HFF-Myc (cell line): ENCODE results near the gene ALDH16A1.

Experiments used
- DNase-seq: peaks from one replicate; pipeline ENCODE4 v3.0.0-alpha.2; 2011; ENCODE audit warnings: low read depth; ENCODE audit errors: extremely low read depth
- H3K4me3 ChIP-seq: replicated peaks from 2 replicates; pipeline ENCODE4 v1.5.1; 2011; ENCODE audit warnings: low read depth, mild to moderate bottlenecking, control low read depth, low read length
- TF ChIP-seq, protein P1 (sequence below): IDR thresholded peaks from 2 replicates; pipeline ENCODE4 v1.5.1; 2012; ENCODE audit warnings: mild to moderate bottlenecking, low read depth, low read length, control low read depth; ENCODE audit errors: missing control alignments

Gene ALDH16A1

DNA sequence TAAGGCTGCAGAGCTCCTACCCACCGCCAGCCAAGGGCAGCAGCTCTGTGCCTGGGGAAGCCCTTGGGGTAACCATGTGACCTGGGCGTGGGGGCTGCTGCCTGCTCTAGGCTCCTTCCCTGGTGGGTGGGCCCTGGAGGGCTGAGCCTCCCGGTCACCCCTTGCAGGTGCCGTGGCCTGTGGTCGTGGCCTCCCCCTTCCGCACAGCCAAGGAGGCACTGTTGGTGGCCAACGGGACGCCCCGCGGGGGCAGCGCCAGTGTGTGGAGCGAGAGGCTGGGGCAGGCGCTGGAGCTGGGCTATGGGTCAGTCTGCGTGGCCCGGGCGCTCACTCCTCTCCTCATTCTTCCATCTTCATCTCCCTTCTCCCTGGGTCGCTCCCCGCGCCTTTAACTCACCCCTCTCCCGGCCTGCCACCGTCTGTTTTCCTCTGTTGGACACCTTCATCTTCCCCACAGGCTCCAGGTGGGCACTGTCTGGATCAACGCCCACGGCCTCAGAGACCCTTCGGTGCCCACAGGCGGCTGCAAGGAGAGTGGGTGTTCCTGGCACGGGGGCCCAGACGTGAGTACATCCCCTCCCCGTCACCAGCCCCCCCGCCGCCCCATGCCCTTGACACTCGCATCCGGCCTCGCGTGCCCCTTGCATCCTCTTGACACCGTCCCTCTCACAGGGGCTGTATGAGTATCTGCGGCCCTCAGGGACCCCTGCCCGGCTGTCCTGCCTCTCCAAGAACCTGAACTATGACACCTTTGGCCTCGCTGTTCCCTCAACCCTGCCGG is 11.1 kb downstream of the ALDH16A1 start:
- TF ChIP-seq, protein P1, sequence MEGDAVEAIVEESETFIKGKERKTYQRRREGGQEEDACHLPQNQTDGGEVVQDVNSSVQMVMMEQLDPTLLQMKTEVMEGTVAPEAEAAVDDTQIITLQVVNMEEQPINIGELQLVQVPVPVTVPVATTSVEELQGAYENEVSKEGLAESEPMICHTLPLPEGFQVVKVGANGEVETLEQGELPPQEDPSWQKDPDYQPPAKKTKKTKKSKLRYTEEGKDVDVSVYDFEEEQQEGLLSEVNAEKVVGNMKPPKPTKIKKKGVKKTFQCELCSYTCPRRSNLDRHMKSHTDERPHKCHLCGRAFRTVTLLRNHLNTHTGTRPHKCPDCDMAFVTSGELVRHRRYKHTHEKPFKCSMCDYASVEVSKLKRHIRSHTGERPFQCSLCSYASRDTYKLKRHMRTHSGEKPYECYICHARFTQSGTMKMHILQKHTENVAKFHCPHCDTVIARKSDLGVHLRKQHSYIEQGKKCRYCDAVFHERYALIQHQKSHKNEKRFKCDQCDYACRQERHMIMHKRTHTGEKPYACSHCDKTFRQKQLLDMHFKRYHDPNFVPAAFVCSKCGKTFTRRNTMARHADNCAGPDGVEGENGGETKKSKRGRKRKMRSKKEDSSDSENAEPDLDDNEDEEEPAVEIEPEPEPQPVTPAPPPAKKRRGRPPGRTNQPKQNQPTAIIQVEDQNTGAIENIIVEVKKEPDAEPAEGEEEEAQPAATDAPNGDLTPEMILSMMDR = no peak
- DNase-seq = no peak
- H3K4me3 ChIP-seq = no peak overlapping the region

GRCh38 chr19:49465371-49465770 is 12.3 kb downstream of the ALDH16A1 start:
- no peak overlapping the region for H3K4me3 ChIP-seq
- TF ChIP-seq, protein P1 = no peak
- no peak for DNase-seq

DNA sequence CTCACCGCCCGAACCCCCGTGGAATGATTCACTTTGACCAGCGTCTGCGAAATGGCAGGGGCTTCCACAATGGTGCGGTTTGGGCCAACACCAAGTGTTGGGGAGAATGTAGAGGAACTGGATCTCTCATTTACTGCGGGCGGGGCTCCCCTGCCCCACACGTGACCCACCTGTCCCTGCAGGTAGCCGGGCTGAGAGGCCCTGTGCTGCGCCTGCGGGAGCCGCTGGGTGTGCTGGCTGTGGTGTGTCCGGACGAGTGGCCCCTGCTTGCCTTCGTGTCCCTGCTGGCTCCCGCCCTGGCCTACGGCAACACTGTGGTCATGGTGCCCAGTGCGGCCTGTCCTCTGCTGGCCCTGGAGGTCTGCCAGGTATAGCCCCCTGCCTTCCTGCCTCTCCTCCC is 15.2 kb downstream of the ALDH16A1 start:
- no peak for DNase-seq
- TF ChIP-seq, protein P1 = no peak
- no peak overlapping the region for H3K4me3 ChIP-seq

DNA sequence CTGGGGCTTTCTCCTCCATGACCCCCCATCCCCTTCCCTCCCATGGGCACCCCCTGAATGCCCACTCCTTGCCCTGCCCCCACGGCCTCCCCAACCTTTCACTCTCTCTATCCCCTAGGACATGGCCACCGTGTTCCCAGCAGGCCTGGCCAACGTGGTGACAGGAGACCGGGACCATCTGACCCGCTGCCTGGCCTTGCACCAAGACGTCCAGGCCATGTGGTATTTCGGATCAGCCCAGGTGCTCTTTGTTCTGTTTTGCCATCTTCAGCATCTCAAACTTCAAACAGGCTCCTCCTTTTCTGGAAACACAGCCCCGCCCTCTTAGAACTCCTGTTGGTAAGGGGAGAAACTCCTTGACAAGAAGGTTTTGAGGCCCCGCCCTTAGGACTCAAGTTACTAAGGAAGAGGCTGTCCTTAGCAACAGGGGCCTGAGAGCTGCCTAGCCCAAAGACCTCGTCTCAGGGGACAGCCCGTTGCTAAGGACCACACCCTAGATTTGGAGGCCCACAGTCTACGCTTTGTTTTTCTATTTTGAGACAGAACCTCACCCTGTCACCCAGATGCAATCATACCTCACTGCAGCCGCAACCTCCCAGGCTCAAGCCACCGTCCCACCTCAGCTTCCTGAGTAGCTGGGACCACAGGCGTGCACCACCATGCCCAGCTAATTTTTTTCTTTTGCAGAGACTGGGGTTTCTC is 15.9 kb downstream of the ALDH16A1 start:
- peak; percentile 81 for DNase-seq
- no peak overlapping the region for H3K4me3 ChIP-seq
- TF ChIP-seq, protein P1 = no peak

DNA sequence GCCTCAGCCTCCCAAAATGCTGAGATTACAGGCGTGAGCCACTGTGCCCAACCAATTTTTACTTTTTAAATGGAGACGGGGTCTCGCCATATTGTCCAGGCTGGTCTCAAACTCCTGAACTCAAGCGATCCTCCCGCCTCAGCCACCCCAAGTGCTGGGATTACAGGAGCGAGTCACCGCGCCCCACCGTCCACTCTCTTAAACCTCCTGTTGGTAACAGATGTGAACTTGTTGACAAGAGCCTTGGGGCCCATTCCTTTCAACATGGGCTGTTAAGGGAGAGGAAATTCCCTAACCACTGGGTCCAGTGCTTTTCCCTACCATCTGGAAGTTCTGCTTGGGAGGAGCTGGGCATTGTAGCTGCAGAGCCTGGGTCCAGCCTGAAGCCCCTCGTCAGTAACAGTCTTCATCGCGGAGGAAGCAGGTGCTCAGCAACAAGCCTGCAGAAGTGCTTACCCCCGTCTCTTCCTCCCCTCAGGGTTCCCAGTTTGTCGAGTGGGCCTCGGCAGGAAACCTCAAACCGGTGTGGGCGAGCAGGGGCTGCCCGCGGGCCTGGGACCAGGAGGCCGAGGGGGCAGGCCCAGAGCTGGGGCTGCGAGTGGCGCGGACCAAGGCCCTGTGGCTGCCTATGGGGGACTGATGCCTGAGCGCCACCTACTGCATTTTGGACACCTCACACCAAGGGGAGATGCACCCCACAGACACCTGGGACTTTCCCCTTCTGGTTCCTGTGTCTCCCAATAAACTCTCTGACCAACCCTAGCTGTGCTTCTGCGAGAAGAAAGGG is 17.0 kb downstream of the ALDH16A1 start:
- H3K4me3 ChIP-seq = no peak overlapping the region
- no peak for DNase-seq

DNA sequence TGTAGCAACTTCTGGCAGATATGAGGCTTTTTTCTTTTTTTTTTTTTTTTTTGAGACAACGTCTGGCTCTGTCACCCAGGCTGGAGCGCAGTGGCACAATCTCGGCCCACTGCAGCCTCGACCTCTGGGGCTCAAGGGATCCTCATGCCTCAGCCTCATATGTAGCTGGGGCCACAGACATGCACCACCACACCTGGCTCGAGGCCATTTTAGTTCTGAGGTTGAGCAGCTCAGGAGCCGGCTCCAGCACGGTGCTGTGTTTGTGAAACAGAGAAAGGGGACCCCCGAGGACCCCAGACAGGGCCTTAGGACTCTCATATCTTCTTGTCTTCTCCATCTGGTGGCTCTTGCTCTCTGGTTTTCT is 17.6 kb downstream of the ALDH16A1 start:
- no peak for DNase-seq
- TF ChIP-seq, protein P1 = no peak
- H3K4me3 ChIP-seq = no peak overlapping the region

More for the DNA sequence above, 17.0 kb downstream of the ALDH16A1 start:
- TF ChIP-seq, protein P1 = peak; percentile 22
